Spinal cord (tissue), 10 donors: ENCODE measurements around the gene LCN9. TPM values are rescaled to one million over a fixed set of nuclear protein-coding genes. Genes with fewer than 3 reads are reported as not detected.

Experiments
- DNase-seq, 6 donors: peaks; one replicate each; pipeline versions ENCODE4 v3.0.0 to v3.0.0-alpha.2; 2013 to 2015; ENCODE audit warnings: low spot score in 6 of 6, low read depth in 4 of 6
- H3K27ac ChIP-seq: one replicate; pipeline ENCODE4 v1.5.1; 2013; ENCODE audit warnings: low read depth, low read length, control low read depth
- H3K27me3 ChIP-seq: one replicate; pipeline ENCODE4 v1.6.1; 2013; ENCODE audit warnings: low read length; ENCODE audit not compliant: control insufficient read depth, insufficient read depth
- H3K36me3 ChIP-seq: one replicate; pipeline ENCODE4 v1.6.1; 2013; ENCODE audit warnings: low read length; ENCODE audit not compliant: control insufficient read depth, insufficient read depth
- H3K4me1 ChIP-seq: one replicate; pipeline ENCODE4 v1.6.1; 2013; ENCODE audit warnings: low read length; ENCODE audit not compliant: control insufficient read depth, insufficient read depth
- H3K4me3 ChIP-seq: one replicate; pipeline ENCODE4 v1.5.1; 2013; ENCODE audit warnings: low read depth, low read length, control low read depth
- H3K9me3 ChIP-seq: one replicate; pipeline ENCODE4 v1.6.1; 2013; ENCODE audit warnings: low read length; ENCODE audit not compliant: control insufficient read depth, insufficient read depth
- WGBS: methylation state at CpG from one replicate; pipeline ENCODE4 v1.1.5; 2013; ENCODE audit warnings: missing lambda C conversion rate; ENCODE audit not compliant: insufficient coverage; 5-methylcytosine and 5-hydroxymethylcytosine counted together
- polyA plus RNA-seq, 2 donors: library from polyadenylated mRNA; unstranded; fragments of 120-200 nt; gene quantifications; one replicate each; pipeline ENCODE4 v1.2.1, GENCODE V29; 2013; ENCODE audit not compliant: insufficient read length in 2 of 2
- total RNA-seq, 2 donors: library from RNA; depleted of rRNA in 1 of 2; stranded (reverse); fragments of 120-200 nt in 1 of 2; fragments of >200 nt in 1 of 2; gene quantifications; one replicate each; pipeline versions ENCODE4 v1.2.3 to v1.2.4, GENCODE V29; 2013 to 2014
- donor health status: healthy.

LCN9 gene
- total and polyA plus RNA-seq, 4 donors, result not detected

GRCh38 chr9:135701959-135702721, 39.0 kb downstream of the LCN9 start, which contains the start of gene KCNT1:
Gene KCNT1, plus strand, starts transcription at chr9:135702185. Its CDS starts 74 bp downstream, at chr9:135702259.
- Histone ChIP-seq H3K9me3 (no peaks in the 10 kb centered on the region), H3K27ac (no peak within 1 kb of the TSS)

GRCh38 chr9:135703726-135704125, 40.6 kb downstream of the LCN9 start:
- Histone ChIP-seq H3K4me1 (peaks cover 39% of the 10 kb centered on the region), H3K27me3 (peaks cover 19% of the 10 kb centered on the region), H3K36me3 (no peaks in the 10 kb centered on the region), H3K9me3 (no peaks in the 10 kb centered on the region), H3K27ac (no peak overlapping the region), H3K4me3 (no peak overlapping the region)
- 20% methylated on average over 14 of the region's 14 CpGs for WGBS
- DNase-seq, result no peak

More at GRCh38 chr9:135701959-135702721, 39.0 kb downstream of the LCN9 start, which contains the start of gene KCNT1:
- Histone ChIP-seq H3K4me3 (no peak within 1 kb of the TSS), H3K27me3 (peaks cover 19% of the 10 kb centered on the region), H3K36me3 (no peaks in the 10 kb centered on the region), H3K4me1 (peaks cover 31% of the 10 kb centered on the region)
- peak in 4 of 6 donors; percentile 19 to 82 (median 56) for DNase-seq
- 10% methylated on average over 63 of the region's 66 CpGs for WGBS

- no peak overlapping the region for H3K4me3 ChIP-seq
- WGBS, result 86% methylated on average over 5 of the region's 5 CpGs
- no peak overlapping the region for H3K27ac ChIP-seq
- peaks cover 39% of the 10 kb centered on the region for H3K4me1 ChIP-seq
- no peaks in the 10 kb centered on the region for H3K36me3 ChIP-seq
- DNase-seq, result no peak
- no peaks in the 10 kb centered on the region for H3K9me3 ChIP-seq
- peaks cover 19% of the 10 kb centered on the region for H3K27me3 ChIP-seq
Observed at GRCh38 chr9:135704483-135704882, 41.4 kb downstream of the LCN9 start.

GRCh38 chr9:135705376-135705775, 42.3 kb downstream of the LCN9 start:
- Histone ChIP-seq H3K4me3 (no peak overlapping the region), H3K9me3 (no peaks in the 10 kb centered on the region), H3K4me1 (peaks cover 39% of the 10 kb centered on the region), H3K27ac (no peak overlapping the region), H3K27me3 (peaks cover 19% of the 10 kb centered on the region), H3K36me3 (no peaks in the 10 kb centered on the region)
- WGBS, result 68% methylated on average over 14 of the region's 14 CpGs
- no peak for DNase-seq

- Histone ChIP-seq H3K4me1 (peaks cover 40% of the 10 kb centered on the region), H3K27ac (no peak overlapping the region), H3K9me3 (no peaks in the 10 kb centered on the region), H3K27me3 (peaks cover 22% of the 10 kb centered on the region), H3K36me3 (no peaks in the 10 kb centered on the region), H3K4me3 (no peak overlapping the region)
- DNase-seq, result no peak
- 64% methylated on average over 9 of the region's 9 CpGs for WGBS
Observed at GRCh38 chr9:135706288-135706687, 43.2 kb downstream of the LCN9 start.

- Histone ChIP-seq H3K27me3 (peaks cover 17% of the 10 kb centered on the region), H3K4me1 (peaks cover 40% of the 10 kb centered on the region), H3K36me3 (no peaks in the 10 kb centered on the region), H3K4me3 (no peak overlapping the region), H3K9me3 (no peaks in the 10 kb centered on the region), H3K27ac (peak overlapping the region; percentile 25)
- 33% methylated on average over 22 of the region's 23 CpGs for WGBS
- DNase-seq, result peak in 2 of 6 donors; percentile 21 to 32
Observed at GRCh38 chr9:135707252-135708138, 44.4 kb downstream of the LCN9 start.

GRCh38 chr9:135708164-135708563, 45.1 kb downstream of the LCN9 start:
- Histone ChIP-seq H3K27me3 (peaks cover 11% of the 10 kb centered on the region), H3K27ac (no peak overlapping the region), H3K36me3 (no peaks in the 10 kb centered on the region), H3K4me3 (no peak overlapping the region), H3K9me3 (no peaks in the 10 kb centered on the region), H3K4me1 (peaks cover 45% of the 10 kb centered on the region)
- DNase-seq, result no peak
- WGBS, result 91% methylated on average over 3 of the region's 4 CpGs

- Histone ChIP-seq H3K4me1 (peaks cover 48% of the 10 kb centered on the region), H3K36me3 (no peaks in the 10 kb centered on the region), H3K27me3 (peaks cover 29% of the 10 kb centered on the region), H3K9me3 (no peaks in the 10 kb centered on the region), H3K27ac (no peak overlapping the region), H3K4me3 (no peak overlapping the region)
- no peak for DNase-seq
- WGBS, result 74% methylated on average over 12 of the region's 12 CpGs
Observed at GRCh38 chr9:135711391-135711790, 48.3 kb downstream of the LCN9 start.

GRCh38 chr9:135711881-135712280, 48.8 kb downstream of the LCN9 start:
- 85% methylated on average over 10 of the region's 10 CpGs for WGBS
- H3K27me3 ChIP-seq, result peaks cover 34% of the 10 kb centered on the region
- H3K27ac ChIP-seq, result no peak overlapping the region
- H3K4me1 ChIP-seq, result peaks cover 48% of the 10 kb centered on the region
- H3K36me3 ChIP-seq, result no peaks in the 10 kb centered on the region
- no peak overlapping the region for H3K4me3 ChIP-seq
- no peaks in the 10 kb centered on the region for H3K9me3 ChIP-seq
- no peak for DNase-seq
